Muscle of back (tissue), 11 donors: ENCODE results near the gene NPEPL1. TPM values are rescaled to one million over a fixed set of nuclear protein-coding genes. Genes with fewer than 3 reads are reported as not detected.
"Not testable (repeated sequence)": the region's sequence is repeated elsewhere in the genome, so short reads cannot be mapped to it uniquely, and the experiment has no call there.

Experiments used
- DNase-seq, 3 donors: peaks; one replicate each; pipeline versions ENCODE4 v3.0.0 to v3.0.0-alpha.2; 2013
- polyA plus RNA-seq, 10 donors: library from polyadenylated mRNA; unstranded; fragments of 120-200 nt; gene quantifications; one replicate each; pipeline ENCODE4 v1.2.1, GENCODE V29; 2013; ENCODE audit not compliant: insufficient read length in 10 of 10

The NPEPL1 gene
- polyA plus RNA-seq, 10 donors, result 26.4 to 59.7 (median 38.4) TPM

DNA sequence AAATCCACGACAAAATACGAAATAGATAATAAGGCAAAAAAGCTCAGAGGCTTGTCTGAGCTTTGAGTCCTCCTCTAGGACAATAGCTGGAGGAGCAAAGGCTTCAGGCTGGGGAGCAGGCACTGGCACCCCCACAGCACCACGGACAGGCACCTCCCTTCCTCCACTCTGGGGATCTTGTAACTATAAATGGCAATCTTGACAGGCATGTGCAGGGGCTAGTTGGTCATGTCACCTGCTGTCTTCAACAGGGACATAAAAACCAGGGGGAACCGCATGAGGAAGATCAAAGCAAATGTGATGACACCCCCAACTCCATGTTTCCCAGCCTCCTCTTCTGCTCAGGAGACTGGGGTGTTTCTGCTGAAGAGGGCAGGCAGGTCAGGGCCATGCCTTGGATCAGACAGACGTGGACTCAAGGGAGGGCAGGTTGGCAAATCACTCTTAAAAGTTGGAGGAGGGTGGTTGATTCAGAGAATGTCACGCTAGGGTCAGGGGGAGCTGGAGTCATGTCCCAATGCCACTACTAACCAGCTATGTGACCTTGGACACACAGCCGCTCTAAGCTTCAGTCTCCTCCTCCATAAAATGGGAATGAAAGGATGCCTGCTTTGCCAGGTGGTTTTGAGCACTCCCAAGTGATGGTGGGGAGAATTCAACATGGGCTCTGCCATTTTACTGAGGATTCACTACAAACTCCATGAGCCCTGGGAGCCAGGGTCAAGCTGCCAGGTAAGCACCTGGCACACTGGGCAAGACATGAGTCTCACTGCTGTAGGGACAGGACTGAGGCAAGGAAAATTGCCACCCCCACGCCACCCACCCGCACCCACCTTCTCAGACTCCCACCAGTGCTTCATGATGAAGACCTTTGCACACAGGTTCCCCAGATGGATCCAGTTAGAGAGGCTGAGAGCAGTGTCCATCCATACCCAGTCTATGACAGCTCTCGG, 48.0 kb downstream of the NPEPL1 start:
- no peak for DNase-seq

DNA sequence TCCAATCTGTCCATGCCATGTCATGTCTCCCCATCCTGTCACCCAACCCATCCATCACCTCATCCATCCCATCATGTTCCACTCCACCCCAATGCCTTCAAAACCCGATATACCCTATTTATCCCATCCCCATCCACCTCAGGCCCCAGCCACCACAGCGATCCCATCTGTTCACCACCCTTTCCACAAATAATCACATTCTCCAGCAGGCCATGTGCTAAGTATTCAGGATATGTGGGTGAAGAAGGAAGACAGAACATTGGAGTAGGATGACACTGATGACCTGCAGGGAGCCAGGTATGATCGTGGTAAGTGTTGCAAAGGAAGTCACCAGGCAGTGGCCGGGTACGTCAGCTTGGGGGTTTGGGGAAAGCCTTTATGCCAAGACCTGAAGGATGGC, 48.8 kb downstream of the NPEPL1 start:
- DNase-seq, result no peak

DNA sequence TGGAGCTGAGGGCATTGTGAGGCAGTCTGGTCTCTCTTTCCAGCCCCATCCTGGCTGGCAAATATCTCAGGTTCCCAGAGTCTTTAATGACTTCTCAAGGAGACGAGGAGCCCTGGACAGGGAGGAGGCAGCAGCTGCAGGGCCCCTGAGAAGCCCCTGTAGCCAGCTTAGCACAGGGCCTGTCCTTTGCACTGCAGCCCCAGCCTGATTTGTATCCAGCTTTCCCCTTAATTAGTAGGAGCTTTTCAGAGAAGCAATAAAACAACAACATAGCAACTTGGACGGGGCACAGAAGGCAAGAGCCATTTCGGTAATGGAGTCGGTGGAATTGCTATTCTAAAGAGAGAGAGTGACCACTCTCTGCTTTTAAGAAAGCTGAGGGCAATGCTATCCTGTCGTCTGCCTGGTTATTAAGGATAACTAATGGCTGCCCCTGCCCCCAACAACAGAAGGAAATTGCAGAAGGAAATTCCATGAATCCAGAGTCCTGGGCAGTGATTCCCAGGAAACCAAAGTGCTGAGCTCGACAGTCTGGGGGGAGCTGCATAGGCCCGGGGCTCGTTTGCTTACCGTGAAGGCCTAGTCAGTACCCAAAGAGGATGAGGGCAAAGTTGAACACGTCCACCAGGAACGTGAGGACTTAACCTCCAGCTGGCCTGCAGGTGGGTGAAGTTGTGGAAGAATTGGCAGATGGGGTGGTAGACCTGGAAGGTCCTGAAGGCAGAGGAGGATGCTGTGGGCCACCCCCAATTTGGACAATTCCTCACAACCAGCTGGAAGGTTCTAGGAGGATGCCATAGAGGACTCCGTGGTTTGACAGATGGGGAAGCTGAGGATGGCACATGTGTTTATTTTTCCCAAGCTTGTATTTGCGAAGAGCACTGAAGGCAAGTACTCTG, 50.3 kb downstream of the NPEPL1 start:
- DNase-seq, result no peak

DNA sequence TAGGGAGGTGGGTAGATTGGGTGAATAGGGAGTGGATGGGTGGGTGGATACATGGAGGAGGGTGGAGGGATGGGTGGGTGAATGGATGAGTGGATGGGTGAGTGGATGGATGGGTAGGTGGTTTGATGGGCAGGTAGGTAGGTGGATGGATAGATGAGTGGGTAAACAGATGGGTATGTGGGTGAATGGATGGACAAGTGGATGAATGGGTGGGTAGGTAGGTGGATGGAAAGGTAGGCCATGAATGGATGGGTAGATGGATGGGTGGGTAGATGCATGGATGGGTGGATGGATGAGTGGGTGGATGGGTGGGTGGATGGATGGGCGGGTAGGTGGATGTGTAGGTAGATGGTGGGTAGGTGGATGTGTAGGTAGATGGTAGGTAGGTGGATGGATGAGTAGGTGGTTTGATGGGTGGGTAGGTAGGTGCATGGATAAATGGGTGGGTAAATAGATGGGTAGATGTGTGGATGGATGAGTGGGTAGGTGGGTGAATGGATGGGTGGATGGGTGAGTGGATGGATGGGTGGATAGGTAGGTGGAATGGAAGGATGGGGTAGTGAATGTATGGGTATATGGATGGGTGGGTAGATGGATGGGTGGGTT, 51.4 kb downstream of the NPEPL1 start:
- no peak for DNase-seq

DNA sequence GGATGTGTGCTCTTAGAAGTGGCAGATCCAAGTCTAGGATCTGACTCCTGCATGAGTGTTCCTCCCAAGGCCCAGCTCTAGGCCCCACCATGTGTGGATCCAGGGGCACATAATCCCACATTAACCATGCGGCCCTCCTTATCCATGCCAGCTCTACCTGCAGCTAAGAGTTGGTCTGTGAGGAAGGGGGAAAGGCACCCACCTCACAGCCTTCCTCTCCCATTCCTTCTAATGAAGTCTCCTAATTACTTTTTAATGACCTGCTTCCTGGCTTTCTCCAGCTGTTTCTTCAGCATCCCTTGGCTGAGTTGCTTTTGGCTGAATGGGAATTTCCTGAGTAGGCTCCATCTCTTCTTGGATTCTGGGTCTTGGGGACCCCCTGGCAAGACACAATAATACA, 52.2 kb downstream of the NPEPL1 start:
- no peak for DNase-seq

DNA sequence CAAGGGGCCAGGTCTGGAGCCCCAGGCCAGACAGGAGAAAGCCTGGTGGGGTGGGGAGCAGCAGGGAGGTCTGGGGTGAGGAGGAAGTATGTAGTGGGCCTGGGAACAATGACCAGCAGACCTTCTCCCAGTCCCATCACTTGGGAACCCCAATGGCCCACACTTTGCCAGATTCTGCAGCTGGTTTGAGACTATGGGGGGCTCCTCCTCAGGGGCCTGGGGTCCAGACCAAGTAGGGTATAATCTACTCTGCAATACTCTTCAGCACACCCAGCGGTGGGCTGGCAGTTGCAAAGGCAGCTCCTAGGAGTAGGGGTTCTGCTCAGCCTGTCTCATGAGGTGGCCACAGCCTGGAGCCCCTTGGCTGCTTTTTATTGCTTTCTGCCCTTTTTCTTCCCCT, 52.8 kb downstream of the NPEPL1 start:
- DNase-seq, result no peak

DNA sequence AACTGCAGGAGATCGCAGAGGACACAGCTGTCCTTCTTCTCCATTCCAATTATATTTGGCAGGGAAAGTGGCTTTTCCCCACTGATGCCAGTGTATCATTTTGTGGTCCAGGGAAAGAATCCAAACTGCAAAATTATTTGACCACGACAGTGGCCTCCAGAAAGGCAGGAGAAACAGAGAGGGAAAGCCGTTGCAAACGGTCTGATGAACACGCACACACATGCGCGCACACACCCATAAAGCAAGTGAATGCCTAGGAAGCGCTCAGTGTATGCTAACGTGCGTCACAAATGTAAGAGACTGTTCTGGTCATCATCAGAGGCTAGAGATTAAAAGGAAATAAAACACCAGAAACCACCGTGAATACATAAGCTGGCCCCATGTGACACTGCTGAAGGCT, 54.0 kb downstream of the NPEPL1 start:
- DNase-seq, result peak in 2 of 3 donors; percentile 39 to 59

DNA sequence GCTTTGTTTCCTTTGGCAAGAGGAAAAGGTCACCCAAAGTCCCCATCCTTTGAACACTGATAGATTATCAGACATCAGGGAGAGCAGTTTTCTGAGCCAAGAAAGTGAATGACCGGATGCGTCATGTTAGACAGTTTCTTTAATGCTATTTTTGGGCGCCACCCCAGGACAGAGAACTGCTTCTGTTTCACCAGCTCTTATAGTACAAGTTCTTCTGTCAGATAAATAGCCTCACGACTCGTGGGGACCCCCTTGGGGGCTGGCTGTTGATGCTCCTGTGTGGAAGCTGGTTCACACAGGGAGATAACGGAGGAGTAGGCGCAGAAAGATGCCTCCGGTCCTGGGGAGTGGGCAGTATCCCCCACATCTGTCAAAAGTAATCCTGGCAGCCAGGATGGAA, 54.6 kb downstream of the NPEPL1 start:
- DNase-seq, result peak in 1 of 3 donors; percentile 14

DNA sequence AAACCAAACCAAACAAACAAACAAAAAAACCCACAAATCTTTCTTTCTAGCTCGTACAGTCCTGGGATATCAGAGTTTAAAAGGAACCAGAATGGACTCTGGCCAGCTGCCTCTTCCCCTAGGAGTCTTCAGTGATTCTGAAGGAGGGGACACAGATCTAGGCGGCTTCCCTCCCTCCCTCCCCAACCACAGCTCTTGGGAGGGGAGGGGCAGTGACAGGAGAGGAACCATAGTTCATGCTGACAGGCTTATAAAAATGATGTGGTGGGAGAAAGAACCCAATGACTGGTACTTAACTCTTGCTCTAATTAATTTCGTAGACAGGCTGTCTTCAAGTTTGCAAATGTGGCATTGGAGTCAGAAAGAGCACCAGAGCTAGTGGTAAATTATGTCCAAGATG, 56.0 kb downstream of the NPEPL1 start:
- no peak for DNase-seq

DNA sequence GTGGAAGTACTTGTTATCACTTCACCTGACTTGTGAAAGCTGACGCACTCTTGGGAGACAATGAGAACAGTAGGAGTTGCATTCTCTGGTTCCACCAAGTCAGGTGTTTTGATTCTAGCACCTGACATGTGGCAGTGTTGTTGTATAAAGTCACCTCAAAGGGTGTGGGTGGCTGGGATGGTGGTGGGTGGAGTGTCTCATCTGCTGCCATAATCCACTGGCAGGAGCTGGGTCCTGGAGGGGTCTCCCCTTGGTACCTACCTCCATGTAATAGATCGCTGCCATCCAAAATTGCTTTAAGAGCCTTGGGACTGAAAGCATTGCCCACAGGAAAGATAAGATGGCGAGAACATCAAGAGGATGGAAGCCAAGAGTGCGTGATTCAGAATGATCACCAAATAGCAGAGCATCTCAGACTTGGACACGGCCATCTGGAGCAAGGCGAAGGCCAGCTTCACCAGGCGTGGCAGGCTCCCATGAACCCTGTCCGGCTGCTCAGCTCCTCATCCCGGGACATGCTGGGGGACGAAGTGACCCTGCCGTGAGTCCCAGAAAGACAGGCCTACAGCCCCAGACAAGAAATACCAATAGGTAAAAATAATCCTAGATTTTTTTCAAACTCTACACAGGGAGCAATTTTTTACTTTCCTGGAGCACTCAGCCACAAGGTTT, 56.6 kb downstream of the NPEPL1 start:
- DNase-seq, result no peak

DNA sequence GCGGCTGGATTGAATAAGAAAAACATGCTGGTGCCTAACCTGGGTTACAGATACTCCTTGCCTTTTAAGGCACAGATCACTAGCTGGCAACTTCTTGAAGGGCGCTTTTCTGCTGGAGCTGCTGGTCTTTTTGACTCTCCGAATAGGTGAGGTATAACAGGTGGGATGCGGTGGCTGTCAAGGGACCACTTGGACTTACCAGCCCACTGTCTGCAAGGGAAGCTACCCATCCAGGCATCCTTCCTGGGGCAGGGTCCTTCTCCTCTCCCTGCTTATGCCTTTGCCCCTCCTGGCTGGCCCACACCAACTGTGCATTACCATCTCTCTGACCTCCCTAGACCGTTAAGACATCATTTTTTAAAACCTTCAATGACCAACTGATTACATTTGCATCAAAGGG, 57.4 kb downstream of the NPEPL1 start:
- no peak for DNase-seq

DNA sequence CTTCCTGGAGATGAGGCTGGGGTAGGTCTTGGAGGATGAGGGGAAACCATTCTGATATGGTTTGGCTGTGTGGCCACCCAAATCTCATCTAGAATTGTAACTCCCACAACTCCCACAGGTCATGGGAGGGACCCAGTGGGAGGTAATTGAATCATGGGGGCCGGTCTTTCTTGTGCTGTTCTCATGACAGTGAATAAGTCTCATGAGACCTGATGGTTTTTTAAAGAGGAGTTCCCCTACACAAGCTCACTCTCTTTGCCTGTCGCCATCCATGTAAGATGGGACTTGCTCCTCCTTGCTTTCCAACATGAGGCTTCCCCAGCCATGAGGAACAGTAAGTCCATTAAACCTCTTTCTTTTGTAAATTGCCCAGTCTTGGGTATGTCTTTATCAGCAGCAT, 58.1 kb downstream of the NPEPL1 start:
- DNase-seq, result not testable (repeated sequence)

DNA sequence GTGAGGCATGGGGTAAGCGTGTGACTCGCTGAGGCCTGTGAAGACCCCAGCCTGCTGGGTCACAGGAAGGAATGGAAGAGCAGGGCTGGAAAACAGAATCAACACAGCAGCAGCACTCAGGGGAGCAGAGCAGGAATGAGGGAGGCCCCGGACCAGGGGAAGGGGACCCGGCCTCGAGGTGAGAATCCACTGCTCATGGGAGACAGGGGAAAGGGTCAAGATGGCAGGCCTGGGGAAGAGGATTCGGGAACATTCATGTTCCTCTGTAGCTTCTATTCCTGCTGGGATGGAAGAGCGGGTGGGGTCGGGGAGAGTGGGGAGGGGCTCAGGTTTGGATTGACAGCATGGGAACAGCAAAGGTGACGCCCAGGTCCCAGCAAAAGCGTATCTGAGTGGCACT, 59.4 kb downstream of the NPEPL1 start:
- DNase-seq, result no peak

DNA sequence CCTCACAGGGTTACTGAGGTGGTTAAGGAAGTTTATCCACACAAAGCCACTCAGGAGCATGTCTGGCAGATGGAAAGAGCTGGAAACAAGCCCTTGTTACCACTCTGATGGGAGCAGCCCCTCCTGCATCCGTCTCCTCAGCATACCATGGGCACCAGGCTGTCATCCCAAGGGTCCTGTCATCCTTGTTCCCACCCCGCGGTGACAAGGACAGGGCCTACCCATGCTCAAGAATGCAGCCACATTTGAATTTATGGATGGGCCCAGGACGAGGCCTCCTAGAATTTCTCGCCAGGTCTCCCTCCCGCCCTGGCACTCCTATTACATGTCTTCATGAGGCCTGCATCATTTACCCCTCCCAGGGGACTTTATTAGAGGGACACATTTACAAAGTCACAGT, 60.0 kb downstream of the NPEPL1 start:
- DNase-seq, result no peak

DNA sequence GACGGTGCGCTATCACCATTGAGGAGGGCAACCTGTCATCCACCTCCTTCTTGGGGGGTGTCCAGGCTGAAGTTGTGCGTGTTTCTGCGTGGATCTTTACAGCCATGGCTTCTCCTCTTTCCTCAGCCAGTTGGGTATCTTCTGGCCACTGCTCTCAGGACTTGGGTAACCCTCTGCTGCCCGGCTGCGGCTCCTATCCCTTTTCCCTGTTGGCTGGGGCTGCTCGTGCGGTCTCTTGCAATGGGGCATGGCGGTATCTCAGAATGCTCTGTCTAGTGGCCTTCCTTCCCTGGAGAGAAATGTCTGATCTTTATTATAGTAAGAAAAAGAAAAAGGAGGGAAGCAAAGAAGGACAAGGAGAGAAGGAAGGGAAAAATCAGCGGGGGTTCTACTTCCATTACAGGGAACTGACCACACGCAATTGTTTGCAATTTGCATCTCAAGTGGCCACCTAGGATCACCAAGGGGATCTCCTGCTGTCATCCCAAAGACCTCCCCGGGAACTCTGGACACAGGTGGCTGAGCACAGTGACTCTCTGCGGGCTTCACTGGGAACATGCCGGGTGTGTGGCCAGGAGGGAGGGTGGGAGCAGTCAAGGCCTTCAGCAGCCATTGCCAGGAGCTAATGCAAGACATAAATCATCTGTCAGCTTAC, 60.8 kb downstream of the NPEPL1 start:
- no peak for DNase-seq

DNA sequence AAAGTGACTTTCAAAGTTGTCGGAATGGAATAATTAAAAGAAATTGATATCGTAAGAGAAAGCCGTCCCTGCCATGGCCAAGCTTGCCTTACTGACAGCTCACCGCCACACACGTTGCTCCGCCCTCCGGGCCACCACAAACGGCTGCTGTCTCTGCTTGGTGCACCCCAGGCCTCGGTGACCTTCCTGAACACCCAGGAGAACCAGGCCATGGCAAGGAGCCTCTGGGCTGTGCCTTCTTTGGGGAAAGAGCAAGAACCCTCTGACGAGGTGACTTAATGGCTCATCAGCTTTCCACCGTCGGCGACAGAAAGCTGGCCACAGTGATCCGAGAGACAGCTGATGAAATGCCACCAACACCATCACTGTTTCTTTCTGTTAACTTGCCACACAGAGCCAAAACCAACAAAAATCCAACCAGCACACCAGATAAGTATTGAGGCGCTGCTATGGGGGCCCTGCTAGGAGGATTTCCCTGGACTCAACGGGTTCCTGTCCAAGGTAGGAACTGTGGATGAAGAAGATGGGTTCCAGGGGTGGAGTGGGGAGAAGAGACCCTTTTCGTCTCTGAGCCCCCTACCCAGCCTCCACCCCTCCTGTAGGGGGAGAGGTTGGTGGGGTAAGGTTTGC, 61.4 kb downstream of the NPEPL1 start:
- DNase-seq, result no peak

DNA sequence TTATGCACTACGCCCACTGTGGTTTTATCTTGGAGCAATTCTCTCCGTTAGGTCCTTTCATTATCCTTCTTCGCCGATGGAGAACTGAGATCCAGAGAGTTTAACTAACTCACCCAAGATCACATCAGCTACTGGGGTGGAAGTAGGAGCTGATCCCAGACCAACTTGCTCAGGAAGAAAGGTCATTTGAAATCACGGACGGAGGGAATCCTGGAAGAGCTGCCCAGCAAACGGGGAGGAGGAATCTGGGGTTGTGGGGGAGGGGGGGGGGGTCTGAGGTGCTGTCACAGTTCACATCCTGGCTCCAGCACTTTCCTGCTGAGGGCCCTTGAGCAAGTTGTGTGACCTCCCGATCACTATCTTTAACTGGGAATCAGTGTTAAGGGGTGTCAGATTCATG, 62.0 kb downstream of the NPEPL1 start:
- DNase-seq, result no peak

DNA sequence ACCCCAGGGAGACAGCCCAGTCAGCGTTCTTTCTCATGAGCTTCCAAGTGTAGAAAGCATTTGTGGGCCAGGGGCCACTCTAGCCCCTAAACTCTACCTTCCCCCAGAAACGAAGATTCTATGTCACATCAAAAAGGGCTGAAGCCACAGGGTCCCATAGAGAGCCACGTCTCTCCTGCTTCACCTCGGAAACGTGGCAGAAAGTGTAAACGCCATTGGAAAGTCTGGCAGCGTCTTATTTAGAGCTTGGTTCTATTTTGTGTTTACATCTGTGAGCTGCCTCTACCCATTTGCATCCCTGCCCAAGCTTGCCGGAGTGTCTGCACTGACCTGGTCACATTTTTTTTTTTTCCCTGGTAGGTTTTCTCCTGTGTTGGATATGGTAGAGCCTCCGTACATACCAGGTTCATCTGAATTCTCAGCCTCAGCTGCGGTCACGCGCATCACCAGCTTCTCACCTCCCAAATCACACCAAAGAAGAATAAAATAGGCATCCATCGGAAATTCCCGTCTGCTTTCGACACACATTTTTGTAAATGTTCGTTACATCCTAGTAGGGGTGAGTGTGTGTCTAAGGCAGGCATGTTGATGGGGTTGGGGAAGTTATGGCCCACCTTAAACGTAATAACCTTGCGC, 62.6 kb downstream of the NPEPL1 start:
- no peak for DNase-seq

DNA sequence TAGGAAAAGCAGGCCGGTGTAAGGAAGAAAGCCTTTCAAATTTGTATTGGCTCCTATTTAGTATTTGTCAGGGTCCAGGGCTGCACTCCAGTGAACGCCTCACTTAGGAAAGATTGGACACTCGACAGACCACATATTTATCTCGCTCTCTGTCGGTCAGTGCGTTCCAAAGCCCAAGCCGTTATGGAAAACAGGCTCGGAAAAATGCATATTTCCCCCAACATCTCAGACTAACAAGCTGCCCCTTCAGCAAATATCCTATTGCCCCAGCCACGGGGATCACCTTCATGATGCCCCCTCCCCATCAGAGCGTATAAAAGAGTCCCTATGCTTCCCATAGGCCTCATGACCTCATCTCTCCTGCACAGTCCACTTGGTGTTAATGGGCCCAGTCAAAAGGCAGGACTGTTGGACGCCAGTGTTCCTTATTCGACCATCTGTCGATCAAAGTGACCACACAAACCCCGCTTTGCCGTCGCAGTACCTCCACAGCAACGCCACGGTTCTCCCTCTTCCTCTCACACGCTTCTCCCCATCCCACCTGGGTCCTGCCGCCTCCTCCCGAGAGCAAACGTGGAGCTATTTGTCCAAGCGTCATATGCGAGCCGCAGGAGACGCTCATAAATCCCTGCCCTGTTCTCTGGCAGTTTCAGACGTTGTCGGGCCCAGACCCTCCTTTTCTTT, 63.3 kb downstream of the NPEPL1 start:
- peak; percentile 67 to 94 (median 87) for DNase-seq

DNA sequence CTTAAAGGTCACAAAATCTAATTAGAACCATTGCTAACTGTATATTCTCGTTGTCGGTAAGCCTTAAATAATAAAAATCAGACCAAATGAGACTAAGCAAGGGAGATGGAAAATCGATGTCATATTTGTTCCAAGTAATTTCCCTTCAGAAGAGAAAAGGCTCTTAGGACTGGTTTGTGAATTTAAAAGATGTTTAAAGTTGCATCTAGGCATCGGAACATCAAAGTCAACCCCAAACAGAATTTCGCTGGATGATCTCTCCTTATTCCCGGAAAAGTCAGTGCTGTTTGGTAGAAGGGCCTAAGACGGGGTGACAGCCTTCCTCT, 63.8 kb downstream of the NPEPL1 start:
- DNase-seq, result peak; percentile 38 to 85 (median 63)
